Osteoblast (primary cell): ENCODE data around the gene FOSB. TPM values are rescaled to one million over a fixed set of nuclear protein-coding genes. Genes with fewer than 3 reads are reported as not detected.

Source experiments
- DNase-seq: peaks from one replicate; pipeline ENCODE4 v3.0.0; 2011; ENCODE audit warnings: low spot score, mixed read lengths; ENCODE audit not compliant: insufficient read length; ENCODE audit errors: missing footprints
- H2AFZ ChIP-seq: 2 replicates; pipeline ENCODE4 v1.6.0; 2011; ENCODE audit warnings: mild to moderate bottlenecking, low read length
- H3K27ac ChIP-seq: 2 replicates; pipeline ENCODE4 v1.5.1; 2011; ENCODE audit warnings: mild to moderate bottlenecking, low read depth, low read length, moderate library complexity
- H3K27me3 ChIP-seq: 2 replicates; pipeline ENCODE4 v1.6.0; 2012; ENCODE audit warnings: mild to moderate bottlenecking, control low read depth, inconsistent platforms, low read length, moderate library complexity; ENCODE audit not compliant: insufficient read depth
- H3K36me3 ChIP-seq: 2 replicates; pipeline ENCODE4 v1.5.1; 2011; ENCODE audit warnings: mild to moderate bottlenecking, low read length, control low read depth, moderate library complexity; ENCODE audit not compliant: insufficient read depth
- H3K4me1 ChIP-seq: 2 replicates; pipeline ENCODE4 v1.5.1; 2011; ENCODE audit warnings: mild to moderate bottlenecking, low read length, control low read depth, moderate library complexity; ENCODE audit not compliant: insufficient read depth
- H3K4me2 ChIP-seq: 2 replicates; pipeline ENCODE4 v1.6.0; 2011; ENCODE audit warnings: mild to moderate bottlenecking, low read length; ENCODE audit not compliant: insufficient read depth
- H3K4me3 ChIP-seq: fragments of 200-600 bp; sonication (generic); 3 replicates; pipeline ENCODE4 v1.5.1; 2012; ENCODE audit warnings: mild to moderate bottlenecking, low read length, inconsistent platforms; ENCODE audit not compliant: insufficient read depth
- H3K79me2 ChIP-seq: 2 replicates; pipeline ENCODE4 v1.6.0; 2012; ENCODE audit warnings: mild to moderate bottlenecking, low read length, control low read depth, inconsistent platforms; ENCODE audit not compliant: insufficient read depth
- H3K9me3 ChIP-seq: 2 replicates; pipeline ENCODE4 v1.5.1; 2011; ENCODE audit warnings: low read depth, low read length, control low read depth
- H4K20me1 ChIP-seq: 2 replicates; pipeline ENCODE4 v1.6.0; 2012; ENCODE audit warnings: mild to moderate bottlenecking, low read length, control low read depth; ENCODE audit not compliant: insufficient read depth
- total RNA-seq: library from RNA; depleted of rRNA; stranded (reverse); fragments of >200 nt; gene quantifications from 2 replicates; pipeline ENCODE4 v1.2.3, GENCODE V29; 2012
- TF ChIP-seq, protein P1 (sequence below): IDR thresholded peaks from 2 replicates; pipeline ENCODE4 v1.5.1; 2011; ENCODE audit warnings: mild to moderate bottlenecking, low read depth, low read length, moderate library complexity; ENCODE audit errors: extremely low read depth

FOSB gene
- total RNA-seq, 1 donor: 3.3 TPM

DNA sequence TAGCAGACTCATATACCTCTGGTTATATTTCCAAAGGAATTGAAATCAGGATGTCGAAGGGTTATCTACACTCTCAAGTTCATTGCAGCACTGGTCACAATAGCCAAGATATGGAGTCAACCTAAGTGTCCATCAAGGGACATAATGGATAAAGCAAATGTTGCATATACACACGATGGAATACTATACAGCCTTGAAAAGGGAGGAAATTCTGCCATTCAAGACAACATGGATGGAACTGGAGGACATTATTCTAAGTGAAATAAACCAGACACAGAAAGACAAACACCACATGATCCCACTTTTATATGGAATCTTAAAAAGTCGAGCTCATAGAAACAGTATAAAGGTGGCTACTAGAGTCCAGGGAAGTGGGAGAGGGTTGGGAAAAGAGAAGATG is 30.5 kb upstream of the FOSB start:
- Histone ChIP-seq H4K20me1 (no peaks in the 10 kb centered on the region), H3K36me3 (no peaks in the 10 kb centered on the region), H3K4me2 (no peak overlapping the region), H3K4me3 (no peak overlapping the region), H3K27ac (no peak overlapping the region), H3K9me3 (no peaks in the 10 kb centered on the region), H2AFZ (no peak overlapping the region), H3K27me3 (no peaks in the 10 kb centered on the region), H3K79me2 (peaks cover under 1% of the 10 kb centered on the region), H3K4me1 (peaks cover 16% of the 10 kb centered on the region)
- TF ChIP-seq, protein P1, sequence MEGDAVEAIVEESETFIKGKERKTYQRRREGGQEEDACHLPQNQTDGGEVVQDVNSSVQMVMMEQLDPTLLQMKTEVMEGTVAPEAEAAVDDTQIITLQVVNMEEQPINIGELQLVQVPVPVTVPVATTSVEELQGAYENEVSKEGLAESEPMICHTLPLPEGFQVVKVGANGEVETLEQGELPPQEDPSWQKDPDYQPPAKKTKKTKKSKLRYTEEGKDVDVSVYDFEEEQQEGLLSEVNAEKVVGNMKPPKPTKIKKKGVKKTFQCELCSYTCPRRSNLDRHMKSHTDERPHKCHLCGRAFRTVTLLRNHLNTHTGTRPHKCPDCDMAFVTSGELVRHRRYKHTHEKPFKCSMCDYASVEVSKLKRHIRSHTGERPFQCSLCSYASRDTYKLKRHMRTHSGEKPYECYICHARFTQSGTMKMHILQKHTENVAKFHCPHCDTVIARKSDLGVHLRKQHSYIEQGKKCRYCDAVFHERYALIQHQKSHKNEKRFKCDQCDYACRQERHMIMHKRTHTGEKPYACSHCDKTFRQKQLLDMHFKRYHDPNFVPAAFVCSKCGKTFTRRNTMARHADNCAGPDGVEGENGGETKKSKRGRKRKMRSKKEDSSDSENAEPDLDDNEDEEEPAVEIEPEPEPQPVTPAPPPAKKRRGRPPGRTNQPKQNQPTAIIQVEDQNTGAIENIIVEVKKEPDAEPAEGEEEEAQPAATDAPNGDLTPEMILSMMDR: no peak
- DNase-seq: no peak

DNA sequence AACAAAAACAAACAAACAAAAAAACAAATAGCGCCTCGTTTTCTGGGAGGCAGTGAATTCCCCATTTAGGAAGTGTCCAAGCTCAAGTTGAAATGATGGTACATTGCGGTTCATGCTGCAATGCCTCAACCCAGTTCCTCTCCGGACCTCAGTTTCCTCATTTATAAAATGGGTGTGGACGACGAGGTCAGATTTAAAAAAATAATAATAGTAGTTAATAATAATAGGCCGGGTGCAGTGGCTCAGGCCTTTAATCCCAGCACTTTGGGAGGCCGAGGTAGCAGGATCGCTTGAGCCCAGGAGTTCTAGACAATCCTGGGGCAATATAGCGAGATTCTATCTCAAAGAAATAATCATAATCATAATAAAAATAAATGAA is 28.6 kb upstream of the FOSB start:
- Histone ChIP-seq H3K27me3 (no peaks in the 10 kb centered on the region), H4K20me1 (no peaks in the 10 kb centered on the region), H3K4me3 (peak overlapping the region; percentile 79), H3K79me2 (peaks cover 5% of the 10 kb centered on the region), H2AFZ (no peak overlapping the region), H3K4me2 (peak overlapping the region; percentile 76), H3K4me1 (peaks cover 26% of the 10 kb centered on the region), H3K27ac (peak overlapping the region; percentile 78), H3K36me3 (no peaks in the 10 kb centered on the region), H3K9me3 (no peaks in the 10 kb centered on the region)
- DNase-seq: no peak
- TF ChIP-seq, protein P1: no peak

DNA sequence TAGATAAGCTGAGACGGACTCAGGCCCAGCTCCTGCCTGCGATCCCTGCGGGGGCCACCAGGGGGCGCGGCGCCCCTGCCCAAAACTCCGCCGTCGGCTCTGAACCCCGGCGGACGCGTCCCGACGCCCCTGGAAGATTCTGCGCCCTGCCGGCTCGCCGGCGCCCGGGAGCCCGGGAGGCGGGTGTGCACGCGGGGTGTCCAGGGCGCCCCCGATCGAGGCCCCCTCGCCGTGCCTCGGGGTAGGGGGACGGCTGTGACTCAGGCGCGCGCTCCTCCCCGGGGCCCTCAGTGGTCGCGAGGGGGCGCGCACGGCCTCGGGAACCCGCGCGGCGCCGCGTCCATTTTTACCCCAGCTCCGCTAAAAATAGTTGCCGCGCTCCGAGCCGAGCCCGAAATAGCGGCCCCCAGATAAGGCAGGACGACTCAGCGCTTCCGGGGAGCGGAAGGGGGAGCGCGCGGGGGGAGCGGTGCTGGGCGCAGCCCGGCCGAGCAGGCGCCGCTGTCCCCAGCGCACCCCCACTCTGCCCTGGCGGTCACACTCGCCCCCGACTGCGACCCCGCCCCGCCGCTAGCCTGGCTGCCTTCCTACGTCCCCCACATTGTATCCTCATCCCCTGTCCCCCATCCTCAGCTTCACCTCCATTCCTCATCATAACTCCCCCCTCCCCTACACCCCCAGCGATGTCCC is 28.1 kb upstream of the FOSB start:
- Histone ChIP-seq H3K27me3 (no peaks in the 10 kb centered on the region), H3K9me3 (no peaks in the 10 kb centered on the region), H3K4me1 (peaks cover 30% of the 10 kb centered on the region), H3K4me3 (peak overlapping the region; percentile 79), H4K20me1 (no peaks in the 10 kb centered on the region), H3K4me2 (peak overlapping the region; percentile 76), H3K27ac (peak overlapping the region; percentile 78), H3K36me3 (no peaks in the 10 kb centered on the region), H3K79me2 (peaks cover 5% of the 10 kb centered on the region), H2AFZ (peak overlapping the region; percentile 56)
- TF ChIP-seq, protein P1: peak; percentile 89
- DNase-seq: peak; percentile 99

DNA sequence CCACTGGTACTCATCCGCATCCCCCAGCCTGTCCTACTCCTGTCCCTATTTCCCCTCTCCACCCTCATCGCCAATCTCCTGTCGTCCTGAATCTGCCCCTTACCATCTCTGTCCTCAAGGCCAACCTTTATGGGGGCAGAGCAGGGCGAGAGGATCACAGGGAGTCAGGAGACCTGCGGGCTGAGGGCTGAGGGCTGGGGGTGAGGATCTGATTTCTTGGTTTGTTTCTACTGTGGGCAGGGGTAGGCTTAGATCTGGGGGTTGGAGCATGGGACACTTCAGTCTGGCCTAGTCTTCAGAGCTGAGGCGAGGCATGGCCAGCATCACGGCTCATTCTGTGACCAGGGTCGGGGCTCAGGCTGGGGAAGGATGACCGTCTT is 27.5 kb upstream of the FOSB start:
- H3K27me3 ChIP-seq: no peaks in the 10 kb centered on the region
- H3K4me2 ChIP-seq: peak overlapping the region; percentile 76
- H3K9me3 ChIP-seq: no peaks in the 10 kb centered on the region
- peak overlapping the region; percentile 78 for H3K27ac ChIP-seq
- peak overlapping the region; percentile 79 for H3K4me3 ChIP-seq
- H3K36me3 ChIP-seq: no peaks in the 10 kb centered on the region
- H4K20me1 ChIP-seq: no peaks in the 10 kb centered on the region
- peaks cover 31% of the 10 kb centered on the region for H3K4me1 ChIP-seq
- peaks cover 5% of the 10 kb centered on the region for H3K79me2 ChIP-seq
- peak; percentile 66 for DNase-seq
- peak overlapping the region; percentile 25 for H2AFZ ChIP-seq
- TF ChIP-seq, protein P1: no peak
